Measurements from ENCODE around the gene DVL2. TPM values are rescaled to one million over a fixed set of nuclear protein-coding genes. Genes with fewer than 3 reads are reported as not detected.

The DVL2 gene
- total and polyA plus RNA-seq, 2 of the 13 experiments (the other 11 are each of a cell fraction or from before 2014, with no cell fraction given) = 5.7 to 38.2 TPM

GRCh38 chr17:7252176-7253043 lies 18.1 kb upstream of the DVL2 start, which contains the start of gene ELP5 (continued):
- peak; percentile 49; the same call in 1 of the 2 replicates for TF ChIP-seq PRDM10 (CRISPR knock-in tag; IDR thresholded peaks at IDR 0.05; ENCODE audit: low read depth)
- TF ChIP-seq RBAK (CRISPR knock-in tag; IDR thresholded peaks at IDR 0.05) = no peak
- TF ChIP-seq SMAD9 (CRISPR knock-in tag; IDR thresholded peaks at IDR 0.05) = no peak
- no peak for TF ChIP-seq IRF1 (CRISPR knock-in tag; IDR thresholded peaks at IDR 0.05; ENCODE audit: low read depth)
- TF ChIP-seq U2AF1 (optimal IDR thresholded peaks at IDR 0.05; ENCODE audit: low read depth, low read length) = no peak
- peak; percentile 80 for TF ChIP-seq ZNF18 (CRISPR knock-in tag; IDR thresholded peaks at IDR 0.05; ENCODE audit: insufficient replicate concordance)
- peak; percentile 16; the same call in 1 of the 2 replicates for TF ChIP-seq ARID3A (IDR thresholded peaks at IDR 0.05; ENCODE audit: low read depth, low read length)
- peak; percentile 88 for TF ChIP-seq RBFOX2 (IDR thresholded peaks at IDR 0.05; ENCODE audit: low read depth, low read length)
- no peak for TF ChIP-seq JDP2 (CRISPR knock-in tag; IDR thresholded peaks at IDR 0.05; ENCODE audit: borderline replicate concordance)
- no peak for TF ChIP-seq ZFP62 (CRISPR knock-in tag; IDR thresholded peaks at IDR 0.05)
- TF ChIP-seq CENPX (CRISPR knock-in tag; IDR thresholded peaks at IDR 0.05) = no peak
- TF ChIP-seq ZNF44 (CRISPR knock-in tag; IDR thresholded peaks at IDR 0.05) = no peak
- no peak for TF ChIP-seq GPBP1L1 (CRISPR knock-in tag; IDR thresholded peaks at IDR 0.05)
- TF ChIP-seq HCFC1 (IDR thresholded peaks at IDR 0.05; ENCODE audit: low read depth, low read length) = peak; percentile 61
- peak; percentile 49 for TF ChIP-seq RBM22 (optimal IDR thresholded peaks at IDR 0.05; ENCODE audit: low read length)
- no peak for TF ChIP-seq ZSCAN5A (CRISPR knock-in tag; IDR thresholded peaks at IDR 0.05; ENCODE audit: borderline replicate concordance)
- TF ChIP-seq RAD51 (IDR thresholded peaks at IDR 0.05; ENCODE audit: borderline replicate concordance) = no peak

Data from HepG2 (cell line).